Natural killer cell (primary cell): ENCODE measurements around the gene VAV3. TPM values are rescaled to one million over a fixed set of nuclear protein-coding genes. Genes with fewer than 3 reads are reported as not detected.

Source experiments
- ATAC-seq, 3 donors: fragments of 150-1000 bp in 2 of 3; fragments of 200-7000 bp in 1 of 3; cut with Tn5 transposase; 1 replicate in 1 of 3; 2 replicates in 2 of 3; pipeline ENCODE4 v1.10.0; 2021; ENCODE audit warnings: mild to moderate bottlenecking in 2 of 3, moderate library complexity in 2 of 3
- DNase-seq, 2 donors: peaks; one replicate each; pipeline versions ENCODE4 v3.0.0 to v3.0.0-alpha.2; 2013 to 2021; ENCODE audit warnings: mixed read lengths in 1 of 2
- H3K27ac ChIP-seq: one replicate; pipeline ENCODE4 v1.5.1; 2013; ENCODE audit warnings: mild to moderate bottlenecking, low read length
- H3K27me3 ChIP-seq: one replicate; pipeline ENCODE4 v1.6.1; 2013; ENCODE audit warnings: low read length; ENCODE audit not compliant: control insufficient read depth, insufficient read depth
- H3K36me3 ChIP-seq: one replicate; pipeline ENCODE4 v1.6.1; 2013; ENCODE audit warnings: low read length; ENCODE audit not compliant: control insufficient read depth, insufficient read depth
- H3K4me1 ChIP-seq: one replicate; pipeline ENCODE4 v1.6.1; 2013; ENCODE audit warnings: low read length; ENCODE audit not compliant: control insufficient read depth, insufficient read depth
- H3K4me3 ChIP-seq: one replicate; pipeline ENCODE4 v1.5.1; 2013; ENCODE audit warnings: low read length
- H3K9me3 ChIP-seq: one replicate; pipeline ENCODE4 v1.6.1; 2013; ENCODE audit warnings: low read length; ENCODE audit not compliant: control insufficient read depth, insufficient read depth
- H3K27ac Mint-ChIP-seq, 2 donors: one replicate each; pipeline ENCODE4 v1.8.0; 2022; ENCODE audit warnings: mild to moderate bottlenecking in 2 of 2, mixed read lengths in 2 of 2, moderate library complexity in 1 of 2
- H3K27me3 Mint-ChIP-seq, 2 donors: one replicate each; pipeline ENCODE4 v1.8.0; 2022; ENCODE audit warnings: low read depth in 2 of 2, mixed read lengths in 2 of 2
- H3K36me3 Mint-ChIP-seq: one replicate; pipeline ENCODE4 v1.8.0; 2022; ENCODE audit warnings: mixed read lengths
- H3K4me1 Mint-ChIP-seq, 2 donors: one replicate each; pipeline ENCODE4 v1.8.0; 2022; ENCODE audit warnings: mixed read lengths in 2 of 2
- H3K4me3 Mint-ChIP-seq: one replicate; pipeline ENCODE4 v1.8.0; 2022; ENCODE audit warnings: mild to moderate bottlenecking, moderate library complexity, mixed read lengths
- H3K9me3 Mint-ChIP-seq, 2 donors: one replicate each; pipeline ENCODE4 v1.8.0; 2022; ENCODE audit warnings: mixed read lengths in 2 of 2
- CTCF ChIP-seq: fragments of 200-600 bp; IDR thresholded peaks from one replicate; pipeline ENCODE4 v1.8.0; 2022; ENCODE audit warnings: antibody characterized with exemption
- WGBS: methylation state at CpG from one replicate; pipeline ENCODE4 v1.1.7; 2013; ENCODE audit warnings: missing lambda C conversion rate; ENCODE audit not compliant: insufficient coverage; 5-methylcytosine and 5-hydroxymethylcytosine counted together
- intact Hi-C: fragments of 100-400 bp; cut with micrococcal nuclease; formaldehyde crosslinking; loops from one replicate; pipeline ENCODE4 v1.14.2; 2022
- total RNA-seq, 4 donors: library from RNA; stranded (reverse); fragments of 120-200 nt in 1 of 4; gene quantifications; one replicate each; pipeline versions ENCODE4 v1.2.3 to v1.2.4, GENCODE V29; 2013 to 2022

The VAV3 gene
- total RNA-seq, 3 donors from 2014 or later (not counting 1 experiment from before 2014, with no cell fraction given): 95.8 to 101 (median 96.6) TPM

GRCh38 chr1:107687849-107688753 is 276.9 kb downstream of the VAV3 start:
- H3K36me3 Mint-ChIP-seq: no peaks in the 10 kb centered on the region
- H3K9me3 Mint-ChIP-seq: no peaks in the 10 kb centered on the region
- 97% methylated on average over 9 of the region's 9 CpGs for WGBS
- no peak overlapping the region for H3K4me3 ChIP-seq
- intact Hi-C loops: no loop called here
- peaks cover 14% of the 10 kb centered on the region for H3K36me3 ChIP-seq
- ATAC-seq (no peak), DNase-seq (no peak)
- H3K27me3 Mint-ChIP-seq: no peaks in the 10 kb centered on the region
- no peak overlapping the region for H3K4me3 Mint-ChIP-seq
- H3K4me1 ChIP-seq: no peaks in the 10 kb centered on the region
- no peak for TF ChIP-seq CTCF
- no peak overlapping the region for H3K27ac ChIP-seq
- no peaks in the 10 kb centered on the region for H3K9me3 ChIP-seq
- no peaks in the 10 kb centered on the region for H3K27me3 ChIP-seq
- H3K27ac Mint-ChIP-seq: no peak overlapping the region
- peaks cover 17 to 26% of the 10 kb centered on the region in 2 donors for H3K4me1 Mint-ChIP-seq

- no peak overlapping the region for H3K27ac Mint-ChIP-seq
- 100% methylated on average over 1 of the region's 2 CpGs for WGBS
- H3K4me1 Mint-ChIP-seq: peaks cover 6 to 9% of the 10 kb centered on the region in 2 donors
- no peak for TF ChIP-seq CTCF
- Histone ChIP-seq H3K4me3 (no peak overlapping the region), H3K27ac (no peak overlapping the region), H3K9me3 (no peaks in the 10 kb centered on the region), H3K36me3 (peaks cover 14% of the 10 kb centered on the region), H3K27me3 (no peaks in the 10 kb centered on the region), H3K4me1 (no peaks in the 10 kb centered on the region)
- no peak for DNase-seq
- no peak for ATAC-seq
- H3K9me3 Mint-ChIP-seq: no peaks in the 10 kb centered on the region
- no peak overlapping the region for H3K4me3 Mint-ChIP-seq
- H3K27me3 Mint-ChIP-seq: no peaks in the 10 kb centered on the region
- no peaks in the 10 kb centered on the region for H3K36me3 Mint-ChIP-seq
- intact Hi-C loops: no loop called here
Measured at GRCh38 chr1:107683683-107684082, 281.3 kb downstream of the VAV3 start.

GRCh38 chr1:107683191-107683657 is 281.8 kb downstream of the VAV3 start:
- Histone ChIP-seq H3K27me3 (no peaks in the 10 kb centered on the region), H3K36me3 (peaks cover 12% of the 10 kb centered on the region), H3K4me1 (no peaks in the 10 kb centered on the region), H3K27ac (no peak overlapping the region), H3K4me3 (no peak overlapping the region), H3K9me3 (no peaks in the 10 kb centered on the region)
- Mint-ChIP-seq H3K36me3 (no peaks in the 10 kb centered on the region), H3K27ac (no peak overlapping the region), H3K27me3 (no peaks in the 10 kb centered on the region), H3K4me3 (no peak overlapping the region), H3K9me3 (no peaks in the 10 kb centered on the region), H3K4me1 (peaks cover 6 to 9% of the 10 kb centered on the region in 2 donors)
- no peak for TF ChIP-seq CTCF
- no peak for DNase-seq
- intact Hi-C loops: no loop called here
- 97% methylated on average over 3 of the region's 3 CpGs for WGBS
- ATAC-seq: no peak
